SK-N-MC (cell line): ENCODE results near the gene ERC2.

Experiments used
- EZH2 ChIP-seq: fragments of 200-600 bp; sonication (generic); IDR thresholded peaks from one replicate; pipeline ENCODE4 v1.6.1; 2017; ENCODE audit warnings: antibody characterized with exemption
- FOXP2 ChIP-seq: optimal IDR thresholded peaks from 2 replicates; pipeline ENCODE3; 2011; ENCODE audit warnings: mild to moderate bottlenecking, moderate library complexity; ENCODE audit not compliant: insufficient read depth; ENCODE audit errors: extremely low read length, control extremely low read depth
- POLR2AphosphoS5 ChIP-seq: IDR thresholded peaks from 2 replicates; pipeline ENCODE4 v1.6.1; 2012; ENCODE audit warnings: mild to moderate bottlenecking, low read depth, low read length, borderline replicate concordance

GRCh38 chr3:56185827-56186226 is 282.4 kb downstream of the ERC2 start:
- TF ChIP-seq POLR2AphosphoS5 (no peak), EZH2 (no peak), FOXP2 (no peak)
